ENCODE data around the gene EVC2.
"Not testable (repeated sequence)": the region's sequence is repeated elsewhere in the genome, so short reads cannot be mapped to it uniquely, and the experiment has no call there.

Gene EVC2

GRCh38 chr4:5609306-5610007 is 98.9 kb downstream of the EVC2 start:
- TF ChIP-seq CTCF (IDR thresholded peaks at IDR 0.05), result no peak

GRCh38 chr4:5593828-5594227 is 114.5 kb downstream of the EVC2 start:
- not testable (repeated sequence) for H3K27ac ChIP-seq; H3K9me3 ChIP-seq; H3K4me1 ChIP-seq (ENCODE audit: control insufficient read depth in 1 of 2, insufficient read depth in 1 of 2, low read depth in 1 of 2, low read length in 1 of 2); H3K27me3 ChIP-seq; H3K4me3 ChIP-seq (ENCODE audit: low read depth in 1 of 2, low read length in 1 of 2); H3K36me3 ChIP-seq

More at GRCh38 chr4:5609306-5610007, 98.9 kb downstream of the EVC2 start:
- H3K4me3 ChIP-seq (ENCODE audit: low read depth in 1 of 2, low read length in 1 of 2), result no peak overlapping the region
- H3K27ac ChIP-seq, result no peak overlapping the region
- no peaks in the 10 kb centered on the region for H3K4me1 ChIP-seq (ENCODE audit: control insufficient read depth in 1 of 2, insufficient read depth in 1 of 2, low read depth in 1 of 2, low read length in 1 of 2)
- H3K27me3 ChIP-seq, result no peaks in the 10 kb centered on the region
- no peaks in the 10 kb centered on the region for H3K36me3 ChIP-seq
- no peaks in the 10 kb centered on the region for H3K9me3 ChIP-seq

GRCh38 chr4:5592272-5592671 is 116.1 kb downstream of the EVC2 start:
- Histone ChIP-seq H3K36me3 (no peaks in the 10 kb centered on the region), H3K4me3 (ENCODE audit: low read depth in 1 of 2, low read length in 1 of 2) (no peak overlapping the region), H3K27ac (no peak overlapping the region), H3K27me3 (no peaks in the 10 kb centered on the region), H3K9me3 (no peaks in the 10 kb centered on the region), H3K4me1 (ENCODE audit: control insufficient read depth in 1 of 2, insufficient read depth in 1 of 2, low read depth in 1 of 2, low read length in 1 of 2) (no peaks in the 10 kb centered on the region)
- TF ChIP-seq CTCF (IDR thresholded peaks at IDR 0.05), result no peak

- Histone ChIP-seq H3K9me3 (no peaks in the 10 kb centered on the region), H3K27me3 (no peaks in the 10 kb centered on the region), H3K4me1 (ENCODE audit: control insufficient read depth in 1 of 2, insufficient read depth in 1 of 2, low read depth in 1 of 2, low read length in 1 of 2) (no peaks in the 10 kb centered on the region), H3K36me3 (no peaks in the 10 kb centered on the region), H3K27ac (no peak overlapping the region), H3K4me3 (ENCODE audit: low read depth in 1 of 2, low read length in 1 of 2) (no peak overlapping the region)
- no peak for TF ChIP-seq CTCF (IDR thresholded peaks at IDR 0.05)
Measured at GRCh38 chr4:5589495-5589894, 118.9 kb downstream of the EVC2 start.

GRCh38 chr4:5588046-5588445 is 120.3 kb downstream of the EVC2 start:
- TF ChIP-seq CTCF (IDR thresholded peaks at IDR 0.05), result no peak
- Histone ChIP-seq H3K4me1 (ENCODE audit: control insufficient read depth in 1 of 2, insufficient read depth in 1 of 2, low read depth in 1 of 2, low read length in 1 of 2) (no peaks in the 10 kb centered on the region), H3K9me3 (no peaks in the 10 kb centered on the region), H3K36me3 (no peaks in the 10 kb centered on the region), H3K27me3 (no peaks in the 10 kb centered on the region), H3K4me3 (ENCODE audit: low read depth in 1 of 2, low read length in 1 of 2) (no peak overlapping the region), H3K27ac (no peak overlapping the region)

GRCh38 chr4:5575941-5576340 is 132.4 kb downstream of the EVC2 start:
- H3K27me3 ChIP-seq, result no peaks in the 10 kb centered on the region
- H3K4me3 ChIP-seq (ENCODE audit: low read depth in 1 of 2, low read length in 1 of 2), result no peak overlapping the region
- TF ChIP-seq CTCF (IDR thresholded peaks at IDR 0.05), result no peak
- H3K9me3 ChIP-seq, result no peaks in the 10 kb centered on the region
- no peaks in the 10 kb centered on the region for H3K4me1 ChIP-seq (ENCODE audit: control insufficient read depth in 1 of 2, insufficient read depth in 1 of 2, low read depth in 1 of 2, low read length in 1 of 2)
- H3K36me3 ChIP-seq, result no peaks in the 10 kb centered on the region
- H3K27ac ChIP-seq, result no peak overlapping the region
